ENCODE data around the gene CT47C1.

CT47C1 gene

DNA sequence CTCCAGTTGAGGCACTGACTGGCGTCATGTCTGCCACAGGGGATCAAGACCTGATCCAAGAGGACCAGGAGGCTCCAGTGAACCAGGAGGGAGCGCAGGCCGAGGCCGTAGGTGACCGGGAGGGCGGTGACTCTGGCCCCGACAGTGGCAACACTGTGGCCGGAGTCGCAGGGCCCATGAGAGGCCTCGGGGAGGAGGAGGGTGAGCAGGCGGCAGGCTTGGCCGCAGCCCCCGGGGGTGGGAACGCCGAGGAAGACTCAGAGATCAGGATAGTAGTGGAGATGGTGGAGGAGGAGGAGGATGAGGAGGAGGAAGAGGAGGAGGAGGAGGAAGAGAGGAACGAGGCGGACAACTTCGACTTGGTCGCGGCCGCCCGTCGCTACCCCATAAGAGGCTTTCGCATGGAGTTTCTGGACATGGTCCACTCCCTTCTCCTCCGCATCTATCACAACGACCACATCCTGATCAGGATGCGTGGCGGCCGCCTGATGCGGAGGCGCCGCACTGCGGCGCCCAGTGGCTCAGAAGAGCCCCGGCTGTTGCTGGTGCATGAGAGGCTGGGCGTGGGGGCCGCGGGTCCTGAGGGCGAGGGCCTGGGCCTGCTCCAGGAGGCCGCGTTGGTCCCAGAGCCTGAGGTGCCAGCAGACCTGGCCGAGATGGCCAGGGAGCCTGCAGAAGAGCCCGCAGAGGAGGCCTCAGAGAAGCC, 560 bp downstream of the CT47C1 start:
- DNase-seq (ENCODE audit: low read depth in 2 of 3, low spot score in 2 of 3) = no peak

DNA sequence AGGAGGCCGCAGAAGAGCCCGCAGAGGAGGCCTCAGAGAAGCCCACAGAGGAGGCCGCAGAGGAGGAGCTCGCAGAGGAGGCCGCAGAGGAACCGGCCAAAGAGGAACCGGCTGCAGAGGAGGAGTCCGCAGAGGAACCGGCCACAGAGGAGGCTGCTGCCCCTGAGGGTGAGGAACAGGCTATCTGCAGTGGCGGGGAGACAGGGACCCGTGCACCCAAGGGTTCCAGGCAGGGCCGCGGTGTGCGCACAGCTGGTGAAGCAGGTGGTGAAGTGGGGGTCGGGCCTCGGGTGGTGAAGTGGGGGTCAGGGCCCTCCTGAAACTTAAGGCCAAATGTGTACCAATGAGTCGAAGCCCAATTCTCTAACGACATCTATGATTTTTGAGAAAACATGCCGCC, 1.1 kb downstream of the CT47C1 start:
- DNase-seq (ENCODE audit: low read depth in 2 of 3, low spot score in 2 of 3) = no peak

DNA sequence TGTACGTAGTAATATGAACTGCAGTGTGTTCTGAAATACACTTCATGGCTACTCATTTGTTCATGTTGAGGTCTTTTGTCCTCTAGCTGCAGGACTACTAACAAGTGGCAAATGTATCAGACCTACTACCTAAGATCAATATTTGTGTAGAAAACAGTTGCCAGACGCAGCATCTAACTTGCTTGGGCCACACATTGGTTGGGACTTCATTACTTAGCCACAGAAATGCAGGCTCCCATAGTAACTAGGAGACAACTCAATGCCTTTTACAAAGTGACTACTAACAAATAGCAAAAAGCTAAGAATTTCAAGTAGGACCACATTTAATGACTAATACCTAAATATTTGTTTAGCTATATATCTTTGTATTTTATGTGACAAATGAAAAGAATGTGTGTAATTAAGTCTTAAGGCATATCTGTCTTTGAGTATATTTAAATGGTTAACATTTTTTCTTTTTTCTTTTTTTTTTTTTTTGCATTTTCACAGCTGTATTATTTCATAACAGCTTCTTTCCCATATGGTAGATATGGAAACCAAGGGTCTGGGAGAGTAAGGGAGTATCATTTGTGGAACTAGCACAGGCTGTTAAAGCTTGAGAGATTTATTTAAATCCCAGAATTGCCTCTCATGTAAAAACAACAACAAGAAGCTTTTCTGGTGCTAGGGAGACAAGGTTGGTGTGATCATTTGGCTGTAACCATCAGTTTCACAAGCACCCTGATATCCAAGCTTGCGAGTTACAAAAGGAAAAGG, 2.7 kb downstream of the CT47C1 start:
- no peak for DNase-seq (ENCODE audit: low read depth in 2 of 3, low spot score in 2 of 3)

DNA sequence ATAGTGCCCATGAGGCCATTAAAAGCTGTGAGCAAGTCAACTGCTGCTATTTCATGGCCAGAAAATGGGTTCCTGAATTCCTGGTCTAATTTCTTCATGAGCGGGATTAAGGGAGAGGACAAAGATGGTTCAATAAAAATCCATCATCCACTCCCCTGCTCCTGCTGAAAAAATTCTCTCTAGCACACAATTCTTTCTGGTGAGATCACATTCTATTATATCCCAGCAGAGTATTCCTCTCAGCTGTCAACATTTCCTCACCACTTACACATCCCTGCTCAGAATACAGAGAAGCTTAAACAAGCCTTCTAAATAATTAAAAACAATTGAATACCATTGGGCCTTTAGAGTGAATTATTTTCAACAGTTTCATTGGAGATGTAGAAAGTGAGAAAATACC, 9.5 kb downstream of the CT47C1 start:
- DNase-seq (ENCODE audit: low read depth in 2 of 3, low spot score in 2 of 3) = no peak

GRCh38 chrX:119084766-119085165, 12.0 kb downstream of the CT47C1 start:
- no peak for DNase-seq (ENCODE audit: low read depth in 2 of 3, low spot score in 2 of 3)

GRCh38 chrX:119087121-119087520, 14.3 kb downstream of the CT47C1 start:
- DNase-seq (ENCODE audit: low read depth in 2 of 3, low spot score in 2 of 3) = no peak

DNA sequence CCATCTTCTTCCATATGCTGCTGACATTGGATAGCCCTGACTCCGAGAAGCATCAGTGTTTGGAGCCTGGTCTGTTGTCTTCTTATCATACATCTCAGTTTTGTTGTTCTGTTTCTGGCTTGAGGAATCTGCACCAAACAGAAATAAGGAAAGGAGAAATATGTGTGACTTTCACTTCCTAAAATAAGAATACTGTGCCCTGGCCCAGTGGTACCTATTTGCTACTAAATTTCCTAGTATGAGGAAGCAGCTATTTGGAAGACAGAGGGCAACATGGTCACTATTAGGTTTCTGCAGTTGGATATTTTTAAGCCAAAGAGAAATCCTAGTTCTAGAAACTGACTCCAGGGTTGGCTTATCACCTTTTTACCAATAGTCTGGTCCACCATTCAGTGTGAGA, 16.8 kb downstream of the CT47C1 start:
- no peak for DNase-seq (ENCODE audit: low read depth in 2 of 3, low spot score in 2 of 3)

GRCh38 chrX:119090627-119091026, 17.8 kb downstream of the CT47C1 start:
- no peak for DNase-seq (ENCODE audit: low read depth in 2 of 3, low spot score in 2 of 3)

- no peak for DNase-seq (ENCODE audit: low read depth in 2 of 3, low spot score in 2 of 3)
These were observed 21.4 kb downstream of the CT47C1 start for GRCh38 chrX:119093991-119094735.

DNA sequence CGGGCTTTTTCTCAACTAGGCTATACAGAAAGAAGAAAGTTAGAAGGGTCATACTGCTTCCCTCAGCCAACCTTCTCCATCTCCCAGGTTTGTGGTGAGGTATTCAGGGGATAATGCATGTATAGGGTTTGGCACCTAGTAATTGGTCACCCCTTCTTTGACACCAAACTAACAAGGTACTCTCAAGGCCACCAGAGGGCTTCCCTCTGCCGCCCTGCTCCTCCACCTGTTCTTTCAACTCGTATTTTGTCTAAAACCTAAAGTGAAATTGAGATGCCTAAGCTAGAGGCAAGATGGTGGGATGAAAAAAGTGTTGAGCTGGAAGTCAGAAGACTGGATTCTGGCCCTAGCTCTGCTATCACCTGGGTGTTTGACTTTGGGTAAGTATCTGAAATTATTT, 22.0 kb downstream of the CT47C1 start:
- DNase-seq (ENCODE audit: low read depth in 2 of 3, low spot score in 2 of 3) = no peak

- DNase-seq (ENCODE audit: low read depth in 2 of 3, low spot score in 2 of 3) = no peak
These were observed 23.1 kb downstream of the CT47C1 start for GRCh38 chrX:119095936-119096335.

- DNase-seq (ENCODE audit: low read depth in 2 of 3, low spot score in 2 of 3) = no peak
These were observed 28.4 kb downstream of the CT47C1 start for GRCh38 chrX:119101168-119101567.

DNA sequence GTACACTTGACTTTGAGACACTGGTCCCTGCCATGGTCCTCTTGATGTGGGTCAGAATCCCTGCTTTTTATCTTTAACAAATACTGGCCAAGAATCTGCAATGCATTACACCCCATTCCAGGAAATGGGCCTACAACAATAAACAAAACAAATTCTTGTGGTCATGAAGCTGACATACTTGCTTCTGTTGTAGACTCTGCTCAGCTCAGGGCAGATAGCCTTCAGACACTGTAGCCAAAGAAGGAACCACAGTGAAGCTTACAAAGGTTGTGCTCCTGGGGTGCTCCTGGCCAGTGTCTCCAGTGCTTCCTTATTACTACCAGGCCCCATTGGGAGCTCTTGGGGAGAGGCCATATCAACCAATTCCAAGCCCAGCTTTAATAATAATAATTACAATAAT, 33.0 kb downstream of the CT47C1 start:
- DNase-seq (ENCODE audit: low read depth in 2 of 3, low spot score in 2 of 3) = no peak

GRCh38 chrX:119107206-119107605, 34.4 kb downstream of the CT47C1 start:
- DNase-seq (ENCODE audit: low read depth in 2 of 3, low spot score in 2 of 3) = no peak

DNA sequence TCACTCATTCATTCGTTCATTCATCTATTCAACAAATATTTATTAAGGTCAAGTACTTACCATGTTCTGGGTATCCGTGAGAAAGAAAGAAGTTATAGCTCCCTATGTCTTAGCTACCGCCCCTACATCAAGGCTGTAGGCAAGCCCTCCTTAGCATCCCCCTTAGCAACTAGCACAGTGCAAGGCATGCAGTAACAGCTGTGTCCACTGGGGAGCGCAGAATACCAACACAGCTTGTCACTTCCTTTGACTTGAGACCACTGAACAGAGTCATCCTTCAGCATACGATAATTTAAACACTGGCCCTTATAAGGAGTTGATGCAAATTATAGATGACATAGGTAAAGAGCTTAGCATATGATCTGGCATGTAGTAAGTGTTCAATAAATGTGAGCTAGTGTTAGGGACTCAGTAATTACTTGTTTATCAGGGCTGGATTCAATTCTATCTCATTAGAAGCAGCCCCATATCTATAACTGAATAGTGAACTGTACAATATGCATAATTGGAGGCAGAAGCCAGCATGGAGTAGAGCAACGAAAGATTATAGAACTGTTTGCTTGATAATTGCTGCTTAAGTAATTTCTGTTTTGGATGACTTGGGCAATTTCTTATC, 46.1 kb downstream of the CT47C1 start:
- peak; percentile 2 to 17 (median 3) for DNase-seq (ENCODE audit: low read depth in 2 of 3, low spot score in 2 of 3)

DNA sequence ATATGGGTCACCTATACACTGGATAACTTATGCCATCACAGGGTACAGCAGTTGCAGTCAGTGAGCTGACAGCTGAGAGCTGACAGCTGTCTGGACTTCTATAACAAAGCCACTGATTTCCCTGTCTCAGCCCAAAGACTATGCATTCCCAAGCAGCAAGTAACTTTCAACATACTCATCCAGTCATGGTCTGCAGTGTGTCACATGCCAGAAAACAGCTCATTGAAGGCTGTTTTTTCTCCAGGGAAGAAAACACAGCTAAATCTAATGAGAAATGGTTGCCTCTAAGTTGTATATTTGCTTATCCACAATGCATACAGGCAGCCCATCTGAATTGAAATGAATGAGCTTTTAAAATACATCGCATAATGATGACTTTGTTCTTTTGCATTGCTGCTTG, 48.5 kb downstream of the CT47C1 start:
- no peak for DNase-seq (ENCODE audit: low read depth in 2 of 3, low spot score in 2 of 3)

All from activated CD8-positive, alpha-beta memory T cell treated with anti-CD3 and anti-CD28 coated beads for 48 hours (primary cell).